Measurements from ENCODE around the gene CDC42EP1. TPM values are rescaled to one million over a fixed set of nuclear protein-coding genes. Genes with fewer than 3 reads are reported as not detected.
"Not testable (repeated sequence)": the region's sequence is repeated elsewhere in the genome, so short reads cannot be mapped to it uniquely, and the experiment has no call there.

Gene CDC42EP1
- polyA plus RNA-seq, 3 donors = 5.9 to 13.2 (median 8.5) TPM

GRCh38 chr22:37549704-37550059 is 10.6 kb upstream of the CDC42EP1 start:
- Histone ChIP-seq H2AFZ (ENCODE audit: insufficient read depth, low read depth, low read length, poor library complexity, severe bottlenecking) (no peak overlapping the region), H3K9me3 (replicated peaks in 1 of 2; ENCODE audit: control insufficient read depth in 1 of 2, insufficient read depth in 1 of 2, low read length in 2 of 2) (no peaks in the 10 kb centered on the region), H4K20me1 (ENCODE audit: insufficient read depth, low read length) (no peaks in the 10 kb centered on the region), H3K27me3 (ENCODE audit: control insufficient read depth in 2 of 2, insufficient read depth in 2 of 2, low read length in 2 of 2) (no peaks in the 10 kb centered on the region), H3K4me1 (ENCODE audit: control insufficient read depth in 1 of 2, insufficient read depth in 2 of 2, low read length in 2 of 2) (peaks cover 16 to 17% of the 10 kb centered on the region in 2 donors), H3K9ac (ENCODE audit: insufficient read depth, low read length, poor library complexity, severe bottlenecking) (no peak overlapping the region), H3K4me3 (replicated peaks in 1 of 3; ENCODE audit: low read depth in 2 of 3, low read length in 3 of 3) (no peak overlapping the region), H3K27ac (ENCODE audit: low read depth in 1 of 2, low read length in 2 of 2) (no peak overlapping the region), H3K36me3 (replicated peaks in 1 of 2; ENCODE audit: control insufficient read depth in 1 of 2, insufficient read depth in 2 of 2, low read length in 2 of 2) (no peaks in the 10 kb centered on the region), H3K79me2 (ENCODE audit: insufficient read depth, low read length) (no peaks in the 10 kb centered on the region), H3K4me2 (replicated peaks; ENCODE audit: extremely low read depth, low read length, poor library complexity, severe bottlenecking) (no peak overlapping the region)
- DNase-seq = no peak
- no peaks in the 10 kb centered on the region for H3K9me3 Mint-ChIP-seq
- no peaks in the 10 kb centered on the region for H3K36me3 Mint-ChIP-seq
- no peak overlapping the region for H3K4me3 Mint-ChIP-seq
- no peak for TF ChIP-seq CTCF (IDR thresholded peaks at IDR 0.05)
- WGBS (ENCODE audit: insufficient coverage) = 65% methylated on average over 4 of the region's 5 CpGs
- no peak overlapping the region for H3K27ac Mint-ChIP-seq
- intact Hi-C loops (cut with micrococcal nuclease) = no loop called here
- peaks cover 5 to 24% (median 15%) of the 10 kb centered on the region in 3 donors for H3K27me3 Mint-ChIP-seq (ENCODE audit: low read depth in 3 of 3)
- H3K4me1 Mint-ChIP-seq = peaks cover 13% of the 10 kb centered on the region

GRCh38 chr22:37550921-37551320 is 9.4 kb upstream of the CDC42EP1 start:
- H3K9me3 Mint-ChIP-seq; H3K36me3 ChIP-seq (replicated peaks in 1 of 2; ENCODE audit: control insufficient read depth in 1 of 2, insufficient read depth in 2 of 2, low read length in 2 of 2); H2AFZ ChIP-seq (ENCODE audit: insufficient read depth, low read depth, low read length, poor library complexity, severe bottlenecking); H3K27me3 ChIP-seq (ENCODE audit: control insufficient read depth in 2 of 2, insufficient read depth in 2 of 2, low read length in 2 of 2); H3K4me1 Mint-ChIP-seq; H3K4me1 ChIP-seq (ENCODE audit: control insufficient read depth in 1 of 2, insufficient read depth in 2 of 2, low read length in 2 of 2); H3K27ac Mint-ChIP-seq; H3K4me3 ChIP-seq (replicated peaks in 1 of 3; ENCODE audit: low read depth in 2 of 3, low read length in 3 of 3); H3K9me3 ChIP-seq (replicated peaks in 1 of 2; ENCODE audit: control insufficient read depth in 1 of 2, insufficient read depth in 1 of 2, low read length in 2 of 2); H4K20me1 ChIP-seq (ENCODE audit: insufficient read depth, low read length); H3K4me2 ChIP-seq (replicated peaks; ENCODE audit: extremely low read depth, low read length, poor library complexity, severe bottlenecking); H3K79me2 ChIP-seq (ENCODE audit: insufficient read depth, low read length); H3K36me3 Mint-ChIP-seq; H3K27ac ChIP-seq (ENCODE audit: low read depth in 1 of 2, low read length in 2 of 2); intact Hi-C loops (cut with micrococcal nuclease); H3K9ac ChIP-seq (ENCODE audit: insufficient read depth, low read length, poor library complexity, severe bottlenecking); DNase-seq: not testable (repeated sequence)
- peaks cover 8 to 28% (median 26%) of the 10 kb centered on the region in 3 donors for H3K27me3 Mint-ChIP-seq (ENCODE audit: low read depth in 3 of 3)
- 97% methylated on average over 7 of the region's 9 CpGs for WGBS (ENCODE audit: insufficient coverage)
- H3K4me3 Mint-ChIP-seq = peak overlapping the region in 1 of 2 donors; percentile 15

All from CD14-positive monocyte (primary cell).